Hepatic stellate cell (primary cell): Measurements from ENCODE around the gene ACER2.
A peak's percentile ranks its signal among the peaks of the same experiment; 100 is the strongest.
"Not testable (repeated sequence)": the region's sequence is repeated elsewhere in the genome, so short reads cannot be mapped to it uniquely, and the experiment has no call there.

Experiments
- DNase-seq: peaks from one replicate; pipeline ENCODE4 v3.0.0; 2011; ENCODE audit warnings: low spot score

The ACER2 gene

DNA sequence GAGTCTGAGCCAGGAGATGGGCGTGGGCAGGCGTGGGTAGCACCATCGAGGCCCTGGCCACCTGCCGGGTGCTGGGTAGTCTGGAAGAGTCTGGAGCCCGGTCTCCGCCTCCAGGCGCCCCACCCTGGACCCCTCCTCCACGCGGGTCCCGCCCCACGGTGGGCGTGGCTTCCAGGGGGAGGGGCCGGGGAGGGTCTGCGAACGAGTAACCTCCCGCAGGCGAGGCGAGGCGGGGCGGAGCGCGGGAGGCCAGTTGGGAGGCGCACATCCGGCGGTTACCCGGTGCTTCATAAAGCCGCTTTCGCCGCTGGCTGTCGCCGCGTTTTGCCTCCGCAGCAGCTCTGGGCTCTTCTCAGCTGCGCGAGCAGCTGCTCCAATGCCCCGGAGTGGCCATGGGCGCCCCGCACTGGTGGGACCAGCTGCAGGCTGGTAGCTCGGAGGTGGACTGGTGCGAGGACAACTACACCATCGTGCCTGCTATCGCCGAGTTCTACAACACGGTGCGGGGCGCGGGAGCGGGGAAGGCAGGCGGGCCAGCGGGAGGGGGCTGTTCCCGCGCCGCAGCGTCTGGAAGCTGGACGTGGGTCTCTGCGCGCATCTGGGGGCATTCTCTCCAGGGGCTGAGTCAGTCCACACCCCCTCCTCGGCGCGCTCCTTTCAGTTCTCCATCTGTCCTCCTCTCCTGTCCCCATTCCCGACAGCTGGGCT, at the start of gene ACER2:
Gene ACER2, plus strand, starts transcription at position 317 of the 708 bp plus-strand sequence. Its CDS starts 76 bp downstream, at position 393.
- peak; percentile 87 for DNase-seq

DNA sequence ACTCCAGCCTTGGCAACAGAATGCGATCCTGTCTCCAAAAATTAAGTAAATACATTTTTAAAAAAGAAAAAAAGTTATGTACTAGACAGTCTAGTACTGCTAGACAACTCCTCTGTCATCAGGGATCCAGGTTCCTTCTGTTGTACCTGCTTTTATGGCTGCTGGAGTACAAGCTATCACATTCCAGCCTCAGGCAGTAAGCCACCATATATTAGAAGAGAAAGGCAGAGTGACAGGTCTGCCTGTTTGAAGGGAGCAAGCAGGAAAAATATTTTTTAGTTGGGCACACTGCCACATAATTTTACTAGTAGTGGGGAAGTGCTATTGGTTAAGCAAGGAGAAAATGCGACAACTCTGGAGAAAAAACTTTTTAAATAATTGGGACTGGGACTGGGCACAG, 39.7 kb upstream of the ACER2 start:
- DNase-seq = no peak

DNA sequence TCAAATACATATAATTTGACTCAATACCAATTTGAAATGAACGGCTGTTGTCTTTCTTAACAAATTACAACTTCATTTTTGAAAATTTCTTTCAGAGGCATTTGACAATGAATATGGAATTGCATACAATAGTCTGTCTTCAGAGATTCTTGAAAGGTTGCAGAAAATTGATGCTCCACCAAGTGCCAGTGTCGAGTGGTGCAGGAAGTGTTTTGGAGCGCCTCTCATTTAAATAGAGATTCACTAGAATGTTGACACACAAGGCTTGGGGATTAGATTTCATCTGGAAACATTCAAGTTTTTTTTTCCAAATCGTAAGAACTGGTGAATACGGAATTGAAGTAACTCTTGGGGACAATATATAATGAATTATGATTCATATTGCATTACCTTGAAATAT, 36.9 kb upstream of the ACER2 start:
- no peak for DNase-seq

DNA sequence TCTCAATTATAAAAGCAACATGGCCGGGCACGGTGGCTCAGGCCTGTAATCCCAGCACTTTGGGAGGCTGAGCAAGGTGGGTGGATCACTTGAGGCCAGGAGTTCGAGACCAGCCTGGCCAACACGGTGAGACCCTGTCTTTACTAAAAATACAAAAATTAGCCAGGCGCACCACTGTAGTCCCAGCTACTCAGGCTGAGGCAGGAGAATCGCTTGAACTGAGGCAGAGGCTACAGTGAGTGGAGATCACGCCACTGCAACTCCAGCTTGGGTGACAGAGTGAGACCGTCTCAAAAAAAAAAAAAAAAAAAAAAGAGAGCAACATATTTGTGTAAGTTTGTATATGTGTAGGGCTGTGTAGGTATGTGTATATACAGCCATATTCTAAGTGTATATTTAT, 36.2 kb upstream of the ACER2 start:
- DNase-seq = no peak

DNA sequence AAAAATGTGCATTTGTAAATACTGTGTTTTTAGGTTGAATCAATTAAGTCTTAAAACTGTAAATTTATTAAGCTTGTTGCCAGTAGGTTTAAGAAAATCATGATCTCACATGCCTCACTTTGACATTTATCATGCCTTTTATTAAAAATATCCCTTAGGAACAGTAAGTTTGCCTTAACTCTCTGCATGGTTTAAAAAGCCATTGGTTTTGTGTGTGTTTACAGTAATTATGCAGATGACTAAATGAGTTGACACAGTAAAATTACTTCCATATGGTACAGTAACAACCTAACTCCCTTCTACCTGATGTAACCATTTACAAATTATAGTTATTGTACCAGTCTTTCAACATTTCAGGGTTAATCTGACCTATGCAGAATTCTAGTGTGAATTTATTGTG, 35.3 kb upstream of the ACER2 start:
- no peak for DNase-seq

DNA sequence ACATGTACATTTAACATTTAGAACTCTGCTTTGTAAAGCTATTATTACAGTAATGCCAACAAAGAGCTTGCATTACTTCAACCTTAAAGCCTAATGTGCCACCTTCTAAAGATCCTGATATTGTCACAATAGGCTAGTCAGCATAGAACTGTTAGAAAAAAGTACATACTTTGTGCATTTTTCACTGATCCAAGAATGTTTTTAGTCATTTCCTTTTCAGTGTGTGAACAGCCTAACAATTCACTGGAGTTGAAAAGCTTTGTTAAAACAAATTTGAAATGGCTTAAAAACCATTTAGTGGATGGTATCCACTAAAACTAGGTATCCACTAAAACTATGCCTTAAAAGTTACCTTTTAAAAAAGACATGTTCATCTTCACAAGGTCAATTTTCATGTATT, 33.3 kb upstream of the ACER2 start:
- DNase-seq = no peak

DNA sequence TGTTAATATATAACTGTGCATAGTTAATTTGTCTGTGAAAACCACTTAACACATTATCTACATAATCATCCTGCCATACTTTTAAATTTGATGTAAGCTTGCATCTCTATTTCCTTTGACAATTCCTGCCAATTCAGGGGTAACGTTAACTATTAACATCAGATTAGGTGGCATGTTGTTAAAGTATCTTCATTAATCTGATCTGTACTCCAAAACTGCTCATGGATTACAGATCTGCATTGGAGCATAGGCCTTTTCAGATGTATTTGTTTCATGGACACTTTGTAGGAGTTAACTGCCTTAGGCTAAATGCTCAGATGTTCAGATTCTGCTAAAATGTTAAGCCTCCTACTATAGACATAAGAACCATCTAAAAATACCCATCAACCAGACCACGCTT, 31.9 kb upstream of the ACER2 start:
- DNase-seq = no peak

DNA sequence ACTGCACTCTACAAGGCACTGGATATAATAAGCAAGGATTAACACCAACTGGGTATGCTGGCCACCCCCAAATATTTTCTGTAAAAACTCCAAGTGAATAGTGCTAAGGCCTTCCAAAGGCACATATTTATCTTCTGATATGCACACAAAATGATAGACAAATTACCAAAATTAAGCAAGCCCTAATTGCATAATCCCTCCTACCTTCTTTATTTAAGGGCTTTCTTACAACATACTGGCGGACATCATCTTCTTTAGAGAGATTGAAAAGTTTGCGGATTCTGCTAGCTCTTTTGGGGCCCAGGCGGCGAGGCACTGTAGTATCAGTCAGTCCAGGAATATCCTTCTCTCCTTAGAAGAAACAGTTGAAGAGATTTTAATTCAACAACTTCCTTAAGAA, 30.6 kb upstream of the ACER2 start:
- no peak for DNase-seq

DNA sequence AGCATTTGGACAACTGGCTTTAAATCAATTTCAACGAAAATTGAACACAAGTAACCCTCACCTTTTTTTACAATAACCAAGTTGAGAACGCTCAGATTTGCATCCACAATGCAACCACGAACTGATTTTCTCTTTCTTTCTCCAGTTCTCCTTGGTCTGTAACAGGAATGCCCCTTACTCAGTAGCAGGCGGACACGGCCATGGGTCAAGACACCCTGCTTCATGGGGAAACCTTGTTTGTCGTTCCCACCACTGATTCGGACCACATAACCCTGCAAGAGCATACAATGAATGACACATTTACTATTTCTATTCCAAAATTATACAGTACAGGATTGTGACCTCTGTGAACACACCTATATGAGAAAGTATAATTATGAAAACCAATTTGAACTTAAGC, 30.2 kb upstream of the ACER2 start:
- no peak for DNase-seq

DNA sequence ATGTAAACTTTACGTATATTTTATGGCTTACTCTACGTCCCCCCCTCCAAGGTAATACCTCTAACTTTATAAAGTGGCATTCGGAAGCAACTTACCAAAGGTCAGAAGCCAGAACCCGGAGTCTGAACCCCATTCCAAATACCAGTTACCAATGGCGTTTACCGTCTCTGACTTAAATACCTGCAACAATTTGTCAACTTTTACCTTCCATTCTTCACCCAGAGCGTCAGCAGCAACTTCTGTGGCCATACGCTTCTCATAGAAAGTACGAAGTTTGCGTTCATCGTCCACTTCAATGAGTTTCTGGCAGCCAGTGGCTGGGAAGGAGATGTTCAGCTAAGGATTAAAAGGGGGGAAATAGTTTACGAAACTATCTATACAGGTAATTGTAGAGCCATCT, 29.5 kb upstream of the ACER2 start:
- DNase-seq = no peak

DNA sequence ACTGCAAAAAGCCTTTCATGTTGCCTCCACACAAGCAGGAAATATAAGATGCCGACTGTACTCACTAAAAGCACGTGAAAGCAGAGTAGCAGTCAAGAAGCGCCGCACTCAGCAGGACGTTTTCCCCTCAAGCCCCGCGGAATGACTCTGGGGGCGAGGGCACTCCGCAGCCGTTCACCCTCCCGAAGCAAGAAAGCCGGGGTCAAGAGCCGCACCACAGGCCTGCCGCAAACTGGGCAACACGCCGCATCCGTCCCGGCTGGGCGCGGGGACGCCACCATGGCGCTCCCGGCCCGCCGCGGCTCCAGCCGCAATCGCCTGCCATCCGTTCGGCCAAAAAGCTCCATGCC, 29.1 kb upstream of the ACER2 start:
- no peak for DNase-seq

DNA sequence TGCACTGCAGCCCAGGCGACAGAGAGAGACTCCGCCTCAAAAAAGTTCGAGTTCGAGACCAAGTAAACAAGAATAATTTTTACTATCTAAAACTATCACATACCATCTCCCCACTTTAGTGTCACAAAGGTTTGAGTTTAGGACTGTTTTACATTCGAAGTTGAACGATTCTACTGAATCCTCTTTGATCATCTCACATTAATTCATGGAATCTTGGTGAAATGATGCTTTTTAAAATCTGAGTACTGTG, 28.1 kb upstream of the ACER2 start:
- no peak for DNase-seq

DNA sequence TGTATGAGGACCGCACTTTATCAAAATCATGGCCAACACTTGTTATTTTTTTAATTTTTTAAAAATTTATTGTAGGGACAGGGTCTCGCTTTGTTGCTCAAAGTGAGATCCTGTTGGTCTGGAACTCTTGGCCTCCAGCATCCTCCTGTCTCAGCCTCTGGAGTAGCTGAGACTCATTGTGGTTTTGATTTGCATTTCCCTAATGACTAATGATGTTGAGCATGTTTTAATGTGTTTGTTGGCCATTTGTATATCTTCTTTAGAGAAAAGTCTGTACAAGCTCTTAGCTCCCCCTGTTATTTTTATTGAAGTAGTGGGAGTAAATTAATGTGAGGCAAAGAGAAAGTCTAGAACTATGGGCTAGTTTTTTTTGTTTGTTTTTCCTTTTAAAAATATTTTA, 27.2 kb upstream of the ACER2 start:
- no peak for DNase-seq

DNA sequence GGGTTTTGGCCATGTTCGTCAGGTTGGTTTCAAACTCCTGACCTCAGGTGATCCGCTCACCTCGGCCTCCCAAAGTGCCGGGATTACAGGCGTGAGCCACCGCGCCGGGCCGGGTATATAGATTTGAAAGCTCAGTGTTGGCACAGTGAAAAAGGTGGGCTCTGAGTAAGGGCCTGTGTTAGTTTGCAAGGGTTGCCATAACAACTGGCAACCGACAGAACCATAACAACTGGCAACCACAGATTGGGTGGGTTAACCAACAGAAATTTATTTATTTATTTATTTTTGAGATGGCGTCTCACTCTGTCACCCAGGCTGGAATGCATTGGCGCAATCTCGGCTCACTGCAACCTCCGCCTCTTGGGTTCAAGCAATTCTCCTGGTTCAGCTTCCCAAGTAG, 23.6 kb upstream of the ACER2 start:
- DNase-seq = not testable (repeated sequence)

DNA sequence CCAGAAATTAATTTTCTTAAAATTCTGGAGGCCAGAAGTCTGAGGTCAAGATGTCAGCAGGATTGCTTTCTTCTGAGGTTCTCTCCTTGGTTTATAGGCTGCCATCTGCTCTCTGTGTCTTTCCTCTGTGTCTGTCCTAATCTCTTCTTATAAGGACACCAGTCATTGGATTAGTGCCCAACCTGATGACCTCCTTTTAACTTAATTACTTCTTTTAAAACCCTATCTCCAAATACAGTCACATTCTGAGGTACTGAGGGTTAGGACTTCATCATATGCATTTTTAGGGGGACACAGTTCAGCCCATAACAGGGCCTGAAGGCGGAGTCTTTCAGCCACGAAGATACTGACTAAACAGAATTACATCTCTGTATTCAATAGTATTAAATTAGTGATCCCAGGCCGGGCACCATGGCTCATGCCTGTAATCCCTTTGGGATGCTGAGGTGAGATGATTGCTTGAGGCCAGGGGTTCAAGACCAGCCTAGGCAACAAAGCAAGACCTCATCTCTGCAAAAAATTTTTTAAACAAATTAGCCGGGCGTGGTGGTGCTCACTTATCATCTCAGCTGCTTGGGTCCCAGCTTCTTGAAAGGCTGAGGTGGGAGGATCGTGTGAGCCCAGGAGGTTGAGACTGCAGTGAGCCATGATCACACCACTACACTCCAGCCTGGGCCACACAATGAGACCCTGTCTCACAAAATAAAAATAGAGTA, 22.9 kb upstream of the ACER2 start:
- DNase-seq = no peak

DNA sequence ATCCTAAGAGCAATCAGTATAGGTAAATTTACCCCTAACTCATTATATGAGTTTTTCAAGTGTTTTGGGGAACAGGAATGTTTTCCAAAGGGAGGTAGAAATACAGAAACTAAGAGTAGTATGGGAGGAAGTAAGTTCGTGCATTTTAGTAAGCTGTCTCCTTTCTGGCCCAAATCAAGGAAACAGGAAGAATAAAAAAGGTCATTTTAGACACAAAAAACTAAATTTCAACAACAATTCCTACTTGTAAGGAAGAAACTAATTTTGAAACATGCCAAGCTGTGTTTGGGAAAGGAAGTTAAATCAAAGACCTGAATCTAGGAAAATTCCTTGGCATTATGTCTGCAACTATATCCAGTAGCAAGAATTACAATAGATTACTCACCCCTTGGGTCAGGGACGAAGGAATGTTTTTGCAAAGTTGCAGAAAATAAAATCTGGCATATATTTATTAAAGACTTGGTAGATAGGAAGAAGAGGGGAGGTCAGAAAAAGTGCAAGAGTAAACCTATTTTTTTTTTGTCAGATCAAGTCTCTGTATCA, 22.2 kb upstream of the ACER2 start:
- DNase-seq = no peak

DNA sequence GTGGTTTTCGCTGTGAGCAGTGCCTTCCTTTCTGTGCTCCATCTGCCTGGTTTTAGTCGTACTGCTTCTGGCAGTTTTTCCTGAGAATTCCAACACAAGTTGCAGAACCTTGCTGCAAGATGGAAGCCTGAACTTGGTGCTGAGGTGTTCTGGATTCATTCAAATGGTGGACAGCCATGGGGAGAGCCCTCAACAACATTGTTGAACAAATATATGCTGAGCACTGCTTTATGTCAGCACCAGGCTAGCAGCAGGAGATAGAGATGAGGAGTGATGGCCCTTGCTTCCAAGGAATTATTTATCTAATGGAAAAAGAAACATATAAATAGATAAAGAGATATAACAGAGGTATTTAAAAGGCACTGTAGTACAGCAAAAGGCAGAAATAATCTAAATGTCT, 21.5 kb upstream of the ACER2 start:
- DNase-seq = peak; percentile 37

DNA sequence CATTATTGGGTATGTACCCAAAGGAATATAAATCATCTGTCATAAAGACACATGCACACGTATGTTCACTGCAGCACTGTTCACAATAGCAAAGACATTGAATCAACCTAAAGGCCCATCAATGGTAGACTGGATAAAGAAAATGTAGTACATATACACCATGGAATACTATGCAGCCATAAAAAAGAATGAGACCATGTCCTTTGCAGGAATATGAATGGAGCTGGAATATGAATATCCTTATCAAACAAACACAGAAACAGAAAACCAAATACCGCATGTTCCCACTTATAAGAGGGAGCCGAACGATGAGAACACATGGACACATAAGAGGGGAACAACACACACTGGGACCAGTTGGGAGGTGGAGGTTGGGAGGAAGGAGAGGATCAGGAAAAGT, 19.3 kb upstream of the ACER2 start:
- DNase-seq = not testable (repeated sequence)

DNA sequence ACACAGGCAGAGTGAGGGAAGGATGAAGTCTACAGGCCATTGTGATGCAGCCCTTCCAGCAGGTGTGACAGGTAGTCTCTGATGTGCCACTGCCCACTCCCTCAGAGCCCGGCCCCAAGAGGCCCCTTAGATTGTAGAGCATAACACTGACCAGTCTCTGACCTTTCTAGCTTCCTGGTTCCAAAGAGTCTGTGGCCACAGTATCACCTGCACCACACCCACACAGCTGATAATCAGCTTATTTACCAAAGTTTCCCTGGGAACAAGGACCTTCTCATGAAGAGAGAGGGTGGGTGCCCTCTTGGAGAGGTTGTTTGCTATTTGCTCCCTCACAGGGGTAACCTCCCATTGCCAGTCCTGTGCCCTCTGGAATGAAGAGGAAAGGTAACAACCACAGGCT, 11.0 kb upstream of the ACER2 start:
- DNase-seq = no peak

DNA sequence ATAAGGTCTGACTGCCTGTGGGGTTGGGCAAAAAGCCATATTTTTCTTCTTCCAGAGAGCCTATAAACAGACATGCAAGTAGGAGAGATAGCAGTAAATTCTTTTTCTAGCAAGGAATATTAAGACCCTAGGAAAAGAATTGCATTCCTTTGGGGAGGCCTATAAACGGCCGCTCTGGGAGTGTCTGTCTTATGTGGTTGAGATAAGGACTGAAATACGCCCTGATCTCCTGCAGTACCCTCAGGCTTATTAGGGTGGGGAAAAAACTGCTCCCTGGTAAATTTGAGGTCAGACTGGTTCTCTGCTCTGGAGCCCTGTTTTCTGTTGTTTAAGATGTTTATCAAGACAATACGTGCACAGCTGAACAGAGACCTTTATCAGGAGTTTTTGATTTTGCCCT, 5.6 kb upstream of the ACER2 start:
- DNase-seq = not testable (repeated sequence)

DNA sequence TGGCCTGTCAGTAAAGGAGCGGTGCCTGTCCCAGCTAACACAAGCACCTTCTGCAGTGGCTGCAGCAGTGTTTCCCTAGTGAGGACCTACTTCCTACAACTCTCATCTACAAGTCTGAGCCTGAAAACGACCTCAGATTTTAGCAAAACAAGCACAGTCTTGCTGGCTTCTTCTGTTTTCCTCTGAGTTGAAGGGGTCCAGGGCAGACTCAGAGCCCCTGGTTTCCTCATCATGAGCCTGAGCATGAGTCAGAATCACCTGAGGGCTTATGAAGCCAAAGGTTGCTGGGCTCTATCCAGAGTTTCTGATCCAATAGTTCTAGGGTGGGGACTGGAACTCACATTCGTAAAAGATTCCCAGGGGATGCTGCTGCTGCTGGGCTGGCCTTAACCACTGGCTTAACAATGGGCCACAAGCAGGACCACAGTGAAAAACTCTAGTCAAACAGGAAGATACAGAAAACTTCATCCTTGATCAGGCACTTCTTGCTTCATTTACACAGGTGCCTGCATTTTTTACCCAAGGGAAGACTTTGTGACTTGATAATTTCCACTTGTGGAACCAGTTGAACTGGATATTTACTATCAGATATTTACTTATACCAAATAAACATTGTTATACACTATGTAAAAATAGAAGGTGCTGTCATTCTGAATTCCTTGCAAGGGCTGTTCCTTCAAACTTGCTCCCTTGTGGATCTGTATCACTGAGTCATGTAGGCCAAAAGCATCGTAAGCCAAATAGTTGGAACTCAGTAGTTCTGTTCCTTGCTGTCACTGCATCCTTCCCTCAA, 4.3 kb upstream of the ACER2 start:
- DNase-seq = no peak

DNA sequence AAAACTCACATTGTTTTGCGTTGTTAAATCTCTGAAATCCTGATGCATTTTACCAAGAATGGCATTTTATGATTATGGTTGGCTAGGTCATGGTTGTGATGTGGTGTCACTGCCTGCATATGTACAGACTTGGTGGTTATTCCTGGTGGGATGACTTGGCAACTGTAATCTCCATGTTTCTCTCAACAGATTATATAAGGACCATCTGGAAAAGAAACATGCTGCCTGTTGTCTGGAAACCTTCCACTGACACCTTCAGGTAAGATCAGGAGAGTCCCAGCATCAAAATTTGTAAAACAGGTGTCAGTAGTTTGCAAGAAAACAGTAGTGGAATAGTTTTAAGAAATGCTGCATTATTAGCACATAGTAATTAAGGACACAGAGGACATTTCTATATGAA, 3.0 kb upstream of the ACER2 start:
- no peak for DNase-seq

DNA sequence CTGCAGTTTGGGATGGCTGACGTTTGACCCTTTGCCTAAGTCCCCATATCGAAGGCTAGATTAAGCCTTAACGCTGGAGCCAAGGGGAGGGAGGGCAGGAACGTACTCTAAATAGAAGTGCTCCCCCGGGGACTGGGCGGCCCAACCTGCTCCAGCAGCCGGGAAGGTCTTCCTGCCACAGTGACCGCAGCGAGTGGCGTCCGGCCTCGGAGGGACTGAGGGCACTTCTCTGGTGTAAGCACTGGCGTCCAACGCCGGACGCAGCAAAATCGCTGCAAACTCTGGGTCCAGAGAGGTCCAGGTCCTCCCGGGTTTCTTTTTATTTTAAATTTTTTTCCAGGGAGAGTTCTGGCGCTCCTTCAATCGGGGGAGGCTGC, 505 bp upstream of the ACER2 start:
- DNase-seq = peak; percentile 27
